Jurkat, Clone E6-1 (cell line): ENCODE data around the gene ATXN7L1.
"Not testable (repeated sequence)": the region's sequence is repeated elsewhere in the genome, so short reads cannot be mapped to it uniquely, and the experiment has no call there.

Experiments used
- DNase-seq: peaks from one replicate; pipeline ENCODE4 v3.0.0-alpha.2; 2011; ENCODE audit warnings: low read depth, low spot score
- H3K4me3 ChIP-seq: 2 replicates; pipeline ENCODE4 v1.5.1; 2011; ENCODE audit warnings: mild to moderate bottlenecking, low read length, control low read depth, moderate library complexity

Gene ATXN7L1

DNA sequence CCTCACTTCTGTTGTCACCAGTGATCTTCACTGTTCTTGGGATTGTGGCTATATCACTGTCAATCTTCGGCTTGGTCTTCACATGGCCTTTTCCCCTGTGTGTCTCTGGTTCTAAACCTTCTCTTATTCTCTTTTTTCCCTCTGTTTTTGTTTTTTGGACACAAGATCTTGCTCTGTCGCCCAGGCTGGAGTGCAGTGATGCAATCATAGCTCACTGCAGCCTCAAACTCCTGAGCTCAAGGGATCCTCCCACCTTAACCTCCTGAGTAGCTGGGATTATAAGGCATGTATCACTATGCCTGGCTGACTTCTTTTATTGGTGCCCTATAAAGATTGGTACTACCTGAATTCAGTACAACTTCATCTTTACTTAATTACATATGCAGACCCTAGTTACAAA, 151.7 kb downstream of the ATXN7L1 start:
- DNase-seq, result no peak
- H3K4me3 ChIP-seq, result no peak overlapping the region

DNA sequence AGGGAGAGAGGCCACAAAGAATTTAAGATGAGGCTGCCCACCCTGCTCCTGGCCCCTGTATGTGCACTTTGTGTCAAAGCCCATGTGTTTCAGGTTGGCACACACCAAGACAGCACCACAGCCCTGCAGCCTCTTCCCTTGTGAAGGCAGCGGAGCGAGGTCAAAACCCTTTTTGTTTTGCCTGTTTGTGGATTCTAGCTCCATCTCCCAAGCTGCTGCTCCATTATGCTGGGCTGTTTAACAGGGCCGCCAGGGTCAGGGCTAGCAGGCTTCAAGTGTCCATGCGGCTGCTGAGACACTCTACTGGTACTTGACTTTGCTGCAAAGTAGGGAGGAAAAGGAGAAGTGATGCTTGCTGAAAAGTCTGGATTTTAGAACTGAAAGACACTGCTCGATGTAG, 152.8 kb downstream of the ATXN7L1 start:
- no peak overlapping the region for H3K4me3 ChIP-seq
- no peak for DNase-seq

DNA sequence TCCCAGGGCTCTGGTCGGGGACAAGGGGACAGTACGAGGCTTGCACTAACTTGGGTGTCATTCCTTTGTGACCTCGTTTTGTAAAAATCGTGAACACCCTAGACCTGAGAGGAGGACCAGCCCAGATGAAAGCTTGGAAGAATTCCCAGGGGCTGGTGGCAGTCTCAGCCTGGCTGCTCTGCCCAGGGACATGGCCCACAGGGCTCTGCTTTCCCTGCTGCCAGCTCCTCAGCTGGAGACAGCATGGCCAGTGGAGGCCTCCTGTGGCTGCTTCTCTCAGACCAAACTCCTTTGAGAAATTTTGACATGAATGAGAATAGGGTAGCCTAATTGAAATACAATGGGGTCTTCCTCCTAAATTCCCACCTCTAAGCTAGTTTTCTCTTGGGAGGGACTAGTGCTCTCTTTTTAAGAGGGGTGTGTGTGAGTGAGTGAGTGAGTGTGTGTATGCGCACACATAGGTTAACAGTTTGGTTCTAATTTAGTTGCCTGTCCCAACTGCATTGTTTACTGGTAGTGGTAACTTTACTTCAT, 154.8 kb downstream of the ATXN7L1 start:
- H3K4me3 ChIP-seq, result no peak overlapping the region
- no peak for DNase-seq

DNA sequence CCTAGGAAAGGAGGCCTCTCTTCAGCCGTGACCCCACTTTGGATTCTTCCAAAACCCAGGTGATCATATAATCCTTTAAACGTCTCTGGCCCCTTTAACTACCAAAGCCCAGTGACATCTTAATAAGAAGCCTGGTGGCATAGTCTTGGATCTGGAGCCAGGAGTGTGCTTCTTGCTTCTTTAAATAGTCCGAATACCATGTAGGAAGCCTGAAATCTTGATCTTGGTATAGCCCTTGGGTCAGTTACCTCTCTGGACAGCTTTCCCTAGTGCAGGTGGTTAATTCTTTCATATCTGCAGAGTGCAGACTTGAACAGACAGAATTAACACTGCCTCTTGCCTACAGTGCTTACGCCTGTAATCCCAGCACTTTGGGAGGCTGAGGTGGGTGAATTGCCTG, 156.5 kb downstream of the ATXN7L1 start:
- no peak for DNase-seq
- H3K4me3 ChIP-seq, result no peak overlapping the region

DNA sequence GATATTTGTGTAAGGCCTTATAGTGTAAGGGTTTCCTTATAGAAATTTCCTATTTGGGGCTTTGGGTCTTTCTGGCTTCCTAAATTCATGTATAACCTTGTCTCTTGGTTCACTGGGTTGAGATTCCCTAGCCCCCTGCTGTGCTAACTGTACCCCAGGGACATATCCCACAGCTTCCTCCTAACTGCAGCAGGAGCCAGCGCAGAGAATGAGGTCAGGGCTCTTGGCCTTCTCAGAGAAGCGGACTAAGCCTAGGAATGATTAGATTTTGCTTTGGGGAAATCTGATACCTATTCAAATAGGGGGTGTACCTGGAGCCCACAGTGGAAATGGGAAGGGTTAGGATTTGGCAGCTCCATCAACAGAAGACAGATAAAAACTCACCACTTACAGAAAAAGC, 157.0 kb downstream of the ATXN7L1 start:
- no peak overlapping the region for H3K4me3 ChIP-seq
- DNase-seq, result no peak

DNA sequence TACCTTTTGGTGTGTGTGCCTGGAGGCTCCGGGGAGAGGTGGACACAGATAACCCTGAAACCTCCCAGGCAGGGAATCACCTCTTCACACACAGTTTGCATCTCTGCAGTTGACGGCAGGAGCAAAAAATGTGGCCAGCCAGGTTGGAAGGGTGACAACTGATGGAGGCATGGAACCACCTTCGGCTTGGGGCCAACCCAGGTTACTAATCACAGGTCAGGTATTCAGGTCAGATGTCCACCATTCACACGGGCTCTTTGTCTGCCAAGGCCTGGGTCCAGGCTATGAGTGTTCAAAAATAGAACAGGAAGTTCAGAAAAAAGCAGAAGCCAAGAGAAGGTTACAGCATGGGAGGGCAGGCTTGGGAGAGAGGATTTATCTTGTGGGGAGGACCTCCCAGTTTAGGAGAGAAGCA, 157.9 kb downstream of the ATXN7L1 start:
- no peak for DNase-seq
- H3K4me3 ChIP-seq, result no peak overlapping the region

DNA sequence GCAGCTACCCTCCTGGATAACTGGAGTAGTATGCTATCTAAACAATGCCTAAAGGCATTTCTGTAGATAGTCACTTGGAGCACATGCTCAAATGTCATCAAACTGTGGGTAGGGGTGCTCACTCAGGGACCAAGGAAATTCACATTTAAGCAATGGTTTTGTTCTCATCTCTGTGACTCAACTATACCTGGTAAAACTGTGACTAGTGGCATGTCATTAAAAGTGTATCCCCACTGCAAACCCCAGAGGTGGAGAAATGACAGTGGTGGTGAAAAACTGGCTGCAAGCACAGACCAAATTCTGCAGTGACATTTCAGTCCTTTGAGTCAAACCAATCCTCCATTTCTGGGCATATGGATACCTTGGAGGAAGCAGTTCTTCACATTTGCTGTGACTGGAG, 160.9 kb downstream of the ATXN7L1 start:
- no peak overlapping the region for H3K4me3 ChIP-seq
- no peak for DNase-seq

DNA sequence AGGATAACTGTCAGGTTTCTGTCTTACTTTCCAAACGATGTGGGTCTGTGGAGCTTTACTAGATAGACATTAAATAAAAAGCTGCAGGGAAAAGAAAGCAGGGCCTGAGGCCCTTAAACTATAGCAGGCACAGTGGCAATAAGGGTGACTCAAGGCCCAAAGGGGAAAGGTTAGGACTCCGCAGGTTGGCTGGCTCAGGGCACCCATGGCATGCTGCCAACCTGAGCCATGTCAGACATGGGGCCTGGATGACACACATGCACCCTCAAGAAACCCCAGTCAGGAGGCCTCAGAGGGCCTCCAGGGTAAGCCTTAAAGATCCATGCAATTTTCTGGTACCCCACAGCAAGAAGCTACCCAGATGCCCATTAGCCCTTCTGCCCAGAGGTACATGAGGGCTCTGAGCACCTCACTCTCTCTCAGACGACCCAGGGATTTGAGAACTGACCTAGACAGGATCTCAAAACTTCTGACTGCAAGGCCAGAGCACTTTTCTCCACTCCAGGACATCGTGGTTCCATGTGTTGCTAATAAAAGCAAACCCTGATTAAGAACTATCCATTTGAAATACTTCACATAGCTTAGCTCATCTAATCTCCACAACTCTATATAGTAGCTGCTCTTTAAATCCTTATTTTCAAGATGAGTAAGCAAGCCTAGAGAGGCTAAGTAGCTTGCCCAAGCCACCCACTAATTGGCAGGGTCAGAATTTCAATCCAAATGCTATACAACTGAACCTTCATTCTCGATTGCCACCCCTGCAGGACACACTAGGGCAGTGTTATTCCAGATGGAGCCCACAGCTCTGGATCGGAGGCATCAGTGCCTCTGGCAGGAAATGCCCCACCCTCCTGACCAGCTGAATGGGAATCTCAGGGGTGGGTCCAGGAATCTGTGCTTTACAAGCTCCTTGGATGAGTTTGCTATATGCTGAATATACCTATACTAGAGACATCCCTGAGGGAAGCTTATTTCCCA, 162.6 kb downstream of the ATXN7L1 start:
- H3K4me3 ChIP-seq, result no peak overlapping the region
- no peak for DNase-seq

DNA sequence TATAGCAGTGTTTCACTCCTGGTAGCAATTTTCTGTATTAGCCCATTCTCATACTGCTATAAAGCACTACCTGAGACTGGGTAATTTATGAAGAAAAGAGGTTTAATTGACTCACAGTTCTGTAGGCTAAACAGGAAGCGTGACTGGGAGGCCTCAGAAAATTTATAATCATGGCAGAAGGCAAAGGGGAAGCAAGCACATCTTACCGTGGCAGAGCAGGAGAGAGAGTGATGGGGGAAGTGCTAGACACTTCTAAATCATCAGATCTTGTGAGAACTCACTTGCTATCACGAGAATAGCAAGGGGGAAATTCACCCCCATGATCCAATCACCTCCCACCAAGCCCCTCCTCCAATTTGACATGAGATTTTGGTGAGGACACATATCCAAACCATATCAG, 163.5 kb downstream of the ATXN7L1 start:
- no peak for DNase-seq
- no peak overlapping the region for H3K4me3 ChIP-seq

DNA sequence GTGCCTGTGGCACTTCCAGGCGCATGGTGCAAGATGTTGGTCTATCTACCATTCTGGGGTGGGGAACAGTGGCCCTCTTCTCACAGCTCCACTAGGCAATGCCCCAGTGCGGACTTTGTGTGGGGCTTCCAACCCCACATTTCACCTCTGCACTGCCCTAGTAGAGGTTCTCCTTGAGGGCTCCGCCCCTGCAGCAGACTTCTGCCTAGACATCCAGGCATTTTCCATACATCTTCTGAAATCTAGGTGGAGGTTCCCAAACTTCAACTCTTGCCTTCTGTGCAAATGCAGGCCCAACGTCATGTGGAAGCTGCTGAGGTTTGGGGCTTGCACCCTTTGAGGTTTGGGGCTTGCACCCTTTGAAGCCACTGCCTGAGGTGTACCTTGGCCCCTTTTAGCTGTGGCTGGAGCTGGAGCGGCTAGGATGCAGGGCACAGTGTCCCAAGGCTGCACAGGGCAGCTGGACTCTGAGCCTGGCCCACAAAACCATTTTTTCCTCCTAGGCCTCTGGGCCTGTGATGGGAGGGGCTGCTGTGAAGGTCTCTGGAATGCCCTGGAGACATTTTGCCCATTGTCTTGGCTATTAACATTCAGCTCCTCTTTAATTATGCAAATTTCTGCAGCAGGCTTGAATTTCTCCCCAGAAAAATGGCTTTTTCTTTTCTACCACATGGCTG, 164.5 kb downstream of the ATXN7L1 start:
- H3K4me3 ChIP-seq, result no peak overlapping the region
- no peak for DNase-seq

DNA sequence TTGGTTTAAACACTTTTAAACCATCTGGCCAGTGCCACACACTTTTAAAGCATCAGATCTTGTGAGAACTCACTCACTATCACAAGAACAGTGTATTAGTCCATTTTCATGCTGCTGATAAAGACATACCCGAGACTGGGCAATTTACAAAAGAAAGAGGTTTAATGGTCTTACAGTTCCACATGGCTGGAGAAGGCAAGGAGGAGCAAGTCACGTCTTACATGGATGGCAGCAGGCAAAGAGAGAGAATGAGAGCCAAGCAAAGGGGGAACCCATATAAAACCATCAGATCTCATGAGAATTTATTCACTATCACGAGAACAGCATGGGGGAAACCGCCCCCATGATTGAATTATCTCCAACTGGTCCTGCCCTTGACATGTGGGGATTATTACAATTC, 165.7 kb downstream of the ATXN7L1 start:
- DNase-seq, H3K4me3 ChIP-seq: not testable (repeated sequence)

DNA sequence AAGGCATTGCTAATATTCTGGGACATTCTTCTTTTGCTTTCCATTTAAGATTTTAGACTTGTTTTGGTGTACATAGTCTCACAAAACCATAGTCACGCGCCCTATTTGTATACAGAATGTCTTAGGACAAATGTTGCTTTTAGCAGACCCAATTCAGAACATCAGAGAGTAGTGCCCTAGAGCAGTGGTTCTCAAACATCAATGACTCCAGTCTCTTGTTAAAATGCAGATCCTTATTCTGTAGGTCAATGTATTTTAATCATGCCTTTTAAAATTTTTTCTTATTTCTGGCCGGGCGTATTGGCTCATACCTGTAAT, 167.7 kb downstream of the ATXN7L1 start:
- no peak for DNase-seq
- no peak overlapping the region for H3K4me3 ChIP-seq

DNA sequence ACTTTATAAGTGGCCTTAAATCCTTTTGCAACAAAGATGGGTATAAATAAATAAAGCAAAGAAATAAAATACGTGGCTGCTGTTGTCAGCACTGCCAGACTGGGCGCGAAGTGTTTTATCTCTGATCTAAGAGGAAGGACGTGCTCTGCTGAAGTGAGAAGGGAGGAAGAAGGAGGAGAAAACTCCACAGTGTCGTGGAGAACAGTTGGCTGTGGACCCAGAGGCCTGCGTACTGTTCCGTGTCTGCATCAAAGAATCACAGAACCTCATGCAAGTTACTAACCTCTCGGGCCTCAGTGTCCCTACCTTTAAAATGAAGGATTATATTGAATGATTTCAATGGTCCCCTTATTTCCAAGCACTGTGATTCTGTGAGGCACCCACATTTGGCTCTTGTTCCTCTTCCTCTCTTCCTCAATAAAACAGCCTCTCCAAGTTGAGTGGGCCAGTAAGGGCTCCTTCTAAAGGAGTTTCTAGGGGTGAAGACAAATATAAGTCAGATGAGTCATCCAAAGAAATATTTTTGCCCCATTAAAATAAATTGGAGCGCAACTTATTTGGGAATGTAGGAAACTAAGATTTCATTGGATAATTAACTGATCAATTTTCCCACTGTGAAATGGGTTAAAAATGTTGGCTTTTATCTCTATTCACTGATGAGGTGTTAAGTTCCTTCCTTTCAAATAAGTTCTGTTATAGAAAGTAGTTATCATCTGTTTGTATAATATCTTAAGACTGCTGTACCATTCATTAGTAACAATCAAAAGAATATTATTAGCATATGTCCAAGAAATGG, 168.2 kb downstream of the ATXN7L1 start:
- DNase-seq, result no peak
- no peak overlapping the region for H3K4me3 ChIP-seq

DNA sequence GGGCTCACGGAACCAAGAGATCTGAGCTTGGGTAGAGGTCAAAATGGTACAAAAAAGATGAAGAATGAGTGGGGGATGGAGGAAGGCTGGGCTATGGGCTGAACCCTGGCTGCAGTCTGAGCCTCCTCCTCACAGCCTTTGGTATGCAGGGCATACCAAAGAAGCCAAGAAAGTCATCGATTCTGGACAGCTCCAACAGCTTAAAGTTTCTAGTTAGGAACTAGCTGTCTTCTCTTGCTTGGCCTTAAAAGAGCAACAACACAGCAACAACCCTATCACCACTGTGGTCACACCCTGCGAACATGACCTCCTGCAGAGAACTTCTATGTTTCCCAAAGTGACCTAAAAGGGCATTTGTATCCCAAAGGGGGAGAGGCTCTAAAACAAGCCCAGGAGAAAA, 169.0 kb downstream of the ATXN7L1 start:
- no peak overlapping the region for H3K4me3 ChIP-seq
- DNase-seq, result no peak

DNA sequence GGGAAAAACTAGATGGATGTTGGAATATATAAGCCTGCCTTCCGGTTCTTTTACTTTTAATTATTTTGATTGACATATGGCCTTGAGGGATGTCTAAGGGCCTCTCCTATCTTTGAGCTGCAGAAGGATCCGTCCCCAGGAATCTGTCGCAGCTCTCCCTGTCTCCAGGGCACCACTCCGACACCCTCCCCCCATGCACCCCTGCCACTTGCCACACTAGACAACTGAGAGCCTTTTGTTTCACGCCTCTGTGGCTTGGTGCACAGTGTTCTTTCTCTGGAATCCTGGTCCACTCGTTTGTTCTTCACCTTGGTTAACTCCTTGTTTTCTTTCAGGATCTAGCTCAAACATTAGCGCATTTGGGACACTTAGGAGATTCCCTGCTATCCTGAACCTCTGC, 171.0 kb downstream of the ATXN7L1 start:
- DNase-seq, result no peak
- H3K4me3 ChIP-seq, result no peak overlapping the region

DNA sequence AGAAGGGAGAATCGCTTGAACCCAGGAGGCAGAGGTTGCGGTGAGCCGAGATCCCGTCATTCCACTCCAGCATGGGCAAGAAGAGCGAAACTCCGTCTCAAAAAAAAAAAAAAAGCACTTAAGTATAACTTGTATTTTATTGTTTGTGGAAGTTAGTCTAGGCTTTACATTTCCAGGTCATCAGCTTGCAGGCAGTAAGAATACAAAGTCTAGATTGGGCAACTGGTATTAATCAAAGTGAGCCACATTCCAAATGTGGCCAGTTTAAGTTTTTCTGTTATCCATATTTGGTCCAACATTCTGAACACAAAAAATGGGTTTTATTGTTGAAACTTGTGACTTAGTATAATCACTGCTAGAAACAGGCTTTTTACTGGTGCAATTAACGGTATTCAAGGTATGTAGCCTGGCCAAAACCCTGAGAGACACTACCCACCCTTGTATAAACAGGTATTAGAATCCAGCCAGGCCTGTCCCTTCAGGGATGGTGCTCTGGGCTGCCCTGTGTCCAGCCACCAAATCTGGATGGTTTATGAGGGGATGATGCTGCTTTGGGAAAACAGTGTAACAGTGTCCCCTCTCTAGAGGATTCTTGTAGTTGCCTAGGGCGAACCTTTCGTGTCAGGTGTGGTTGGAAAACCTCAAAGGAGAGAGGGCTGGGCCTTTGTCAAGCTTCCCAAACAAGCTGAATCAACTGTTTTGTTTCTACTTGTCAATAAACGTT, 173.0 kb downstream of the ATXN7L1 start:
- DNase-seq, result no peak
- no peak overlapping the region for H3K4me3 ChIP-seq

DNA sequence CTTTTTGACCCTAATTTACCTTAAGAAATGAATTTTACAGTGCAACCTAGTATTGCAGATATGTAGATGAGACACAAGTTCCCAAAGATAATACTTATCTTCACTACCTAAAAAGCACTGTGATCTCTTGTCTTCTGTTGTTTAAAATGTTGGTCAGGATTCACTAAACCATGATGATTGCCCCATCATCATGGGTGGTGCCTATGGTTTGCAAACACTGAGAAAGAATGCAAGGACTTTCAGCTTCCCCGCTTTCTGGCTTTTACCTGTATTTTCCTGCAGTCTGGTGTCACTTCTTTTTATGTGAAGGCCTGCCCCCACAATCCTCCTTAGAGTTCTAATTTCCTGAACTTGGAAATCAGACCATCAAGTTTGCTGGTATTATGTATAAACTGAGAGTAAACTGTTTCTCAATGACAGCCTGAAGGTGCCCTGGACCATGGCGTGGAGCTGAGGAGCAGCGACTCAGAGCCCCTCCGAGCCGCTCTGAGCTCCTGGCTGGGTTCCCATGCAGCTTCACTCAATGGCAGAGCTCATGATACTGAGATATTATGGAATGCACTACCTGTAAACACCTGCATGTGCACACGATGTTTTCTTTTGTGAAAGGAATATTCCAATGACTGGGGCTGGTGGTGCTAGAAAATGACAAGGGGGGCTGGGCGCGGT, 176.7 kb downstream of the ATXN7L1 start:
- H3K4me3 ChIP-seq, result no peak overlapping the region
- DNase-seq, result no peak

DNA sequence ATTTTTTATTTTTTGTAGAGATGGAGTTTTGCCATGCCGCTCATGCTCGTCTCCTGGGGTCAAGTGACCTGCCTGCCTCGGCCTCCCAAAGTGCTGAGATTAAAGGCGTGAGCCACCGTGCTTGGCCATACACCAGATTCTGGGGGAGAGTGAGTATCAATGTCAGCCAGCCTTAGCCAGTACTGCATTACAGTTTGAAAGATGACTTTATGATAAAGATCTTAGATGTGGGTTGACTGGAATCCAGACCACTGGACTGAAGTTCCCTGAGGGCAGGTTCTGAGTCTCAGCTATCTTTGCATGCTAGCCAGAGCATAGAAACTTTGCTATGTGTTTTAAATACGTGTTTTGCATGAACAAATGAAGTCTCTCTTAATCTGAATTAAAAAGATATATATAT, 177.9 kb downstream of the ATXN7L1 start:
- H3K4me3 ChIP-seq, result no peak overlapping the region
- DNase-seq, result no peak

DNA sequence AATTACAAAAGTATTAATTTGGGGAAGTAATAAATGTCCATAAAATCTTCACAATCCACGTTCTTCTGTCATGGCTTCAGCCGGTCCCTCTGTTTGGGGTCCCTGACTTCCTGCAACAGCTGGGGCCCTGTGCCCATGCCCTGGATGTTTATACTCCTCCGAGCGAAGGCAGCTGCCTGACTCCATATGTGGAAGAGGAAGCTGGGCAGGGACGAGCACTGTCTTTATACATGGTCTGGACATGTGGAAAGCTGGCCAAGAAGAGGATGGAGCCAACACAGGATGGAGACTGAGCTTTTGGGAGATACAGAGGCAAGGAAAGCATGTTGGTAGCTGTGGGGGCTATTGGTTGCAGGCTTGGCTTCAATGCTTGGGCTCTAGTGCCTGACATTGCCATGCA, 178.6 kb downstream of the ATXN7L1 start:
- no peak overlapping the region for H3K4me3 ChIP-seq
- DNase-seq, result no peak
